ENCODE measurements around the gene THEMIS. TPM values are rescaled to one million over a fixed set of nuclear protein-coding genes. Genes with fewer than 3 reads are reported as not detected.

Gene THEMIS
- total RNA-seq, 1 experiment from 2014 or later = 0.05 TPM

- TF ChIP-seq REST (IDR thresholded peaks at IDR 0.05; ENCODE audit: insufficient read depth in 1 of 2, low read depth in 2 of 2, low read length in 1 of 2) (no peak), TCF7L2 (IDR thresholded peaks at IDR 0.05; ENCODE audit: low read depth, low read length) (no peak), POLR2AphosphoS5 (IDR thresholded peaks at IDR 0.05; ENCODE audit: low read depth, low read length) (no peak), CTCF (IDR thresholded peaks at IDR 0.05) (no peak)
- H3K36me3 ChIP-seq (ENCODE audit: control insufficient read depth, insufficient read depth, low read length) = no peaks in the 10 kb centered on the region
- ChIA-PET POLR2A (no interaction called here), CTCF (no interaction called here)
- no peak overlapping the region for H3K4me3 ChIP-seq (ENCODE audit: low read depth in 2 of 2, low read length in 2 of 2)
- H3K9me3 ChIP-seq (ENCODE audit: control insufficient read depth, insufficient read depth, low read depth, low read length) = no peaks in the 10 kb centered on the region
- BruUV-seq (replicated peaks) = no TSS peak
- intact Hi-C loops (cut with micrococcal nuclease; ENCODE audit: unreplicated experiment) = no loop called here
- in situ Hi-C loops (cut with HindIII; ENCODE audit: low pct_unique_long_range_greater_than_20kb, low sequenced_read_pairs) = no loop called here
- no peaks in the 10 kb centered on the region for H3K4me1 ChIP-seq (ENCODE audit: control insufficient read depth, insufficient read depth, low read length)
- H3K27me3 ChIP-seq (ENCODE audit: control insufficient read depth, insufficient read depth, low read length) = no peaks in the 10 kb centered on the region
- DNase-seq (ENCODE audit: low read depth, low spot score) (no peak), ATAC-seq (no peak)
- no peak overlapping the region for H3K27ac ChIP-seq (ENCODE audit: low read length)
Observed at GRCh38 chr6:127768223-127768622, 132.6 kb downstream of the THEMIS start.

- no peak for ATAC-seq
- H3K9me3 ChIP-seq (ENCODE audit: control insufficient read depth, insufficient read depth, low read depth, low read length) = no peaks in the 10 kb centered on the region
- intact Hi-C loops (cut with micrococcal nuclease; ENCODE audit: unreplicated experiment) = no loop called here
Observed at GRCh38 chr6:127765949-127766348, 134.9 kb downstream of the THEMIS start.

GRCh38 chr6:127762284-127762683, 138.6 kb downstream of the THEMIS start:
- Histone ChIP-seq H3K9me3 (ENCODE audit: control insufficient read depth, insufficient read depth, low read depth, low read length) (no peaks in the 10 kb centered on the region), H3K27ac (ENCODE audit: low read length) (no peak overlapping the region), H3K4me3 (ENCODE audit: low read depth in 2 of 2, low read length in 2 of 2) (no peak overlapping the region), H3K36me3 (ENCODE audit: control insufficient read depth, insufficient read depth, low read length) (no peaks in the 10 kb centered on the region), H3K27me3 (ENCODE audit: control insufficient read depth, insufficient read depth, low read length) (no peaks in the 10 kb centered on the region), H3K4me1 (ENCODE audit: control insufficient read depth, insufficient read depth, low read length) (no peaks in the 10 kb centered on the region)
- TF ChIP-seq CTCF (IDR thresholded peaks at IDR 0.05) = no peak
- TF ChIP-seq POLR2AphosphoS5 (IDR thresholded peaks at IDR 0.05; ENCODE audit: low read depth, low read length) = no peak
- CTCF ChIA-PET = no interaction called here
- BruUV-seq (replicated peaks) = no TSS peak
- POLR2A ChIA-PET = no interaction called here
- no peak for DNase-seq (ENCODE audit: low read depth, low spot score)
- no peak for ATAC-seq
- in situ Hi-C loops (cut with HindIII; ENCODE audit: low pct_unique_long_range_greater_than_20kb, low sequenced_read_pairs) (no loop called here), intact Hi-C loops (cut with micrococcal nuclease; ENCODE audit: unreplicated experiment) (no loop called here)

More at GRCh38 chr6:127765949-127766348, 134.9 kb downstream of the THEMIS start:
- TF ChIP-seq TCF7L2 (IDR thresholded peaks at IDR 0.05; ENCODE audit: low read depth, low read length) = no peak
- no TSS peak for BruUV-seq (replicated peaks)
- no peak overlapping the region for H3K4me3 ChIP-seq (ENCODE audit: low read depth in 2 of 2, low read length in 2 of 2)
- POLR2A ChIA-PET = no interaction called here
- no peak overlapping the region for H3K27ac ChIP-seq (ENCODE audit: low read length)
- H3K4me1 ChIP-seq (ENCODE audit: control insufficient read depth, insufficient read depth, low read length) = no peaks in the 10 kb centered on the region
- in situ Hi-C loops (cut with HindIII; ENCODE audit: low pct_unique_long_range_greater_than_20kb, low sequenced_read_pairs) = no loop called here
- CTCF ChIA-PET = no interaction called here
- H3K36me3 ChIP-seq (ENCODE audit: control insufficient read depth, insufficient read depth, low read length) = no peaks in the 10 kb centered on the region
- no peaks in the 10 kb centered on the region for H3K27me3 ChIP-seq (ENCODE audit: control insufficient read depth, insufficient read depth, low read length)
- DNase-seq (ENCODE audit: low read depth, low spot score) = no peak

All from Panc1 (cell line).